SKM-1 treated with dmso at 0.1 percent for 144 hours (cell line): ENCODE data around the gene C11orf21.

Source experiments
- DNase-seq: peaks from one replicate; lab custom pipeline; 2025; ENCODE audit not compliant: unreplicated experiment; lab: John Stamatoyannopoulos, UW

Gene C11orf21

DNA sequence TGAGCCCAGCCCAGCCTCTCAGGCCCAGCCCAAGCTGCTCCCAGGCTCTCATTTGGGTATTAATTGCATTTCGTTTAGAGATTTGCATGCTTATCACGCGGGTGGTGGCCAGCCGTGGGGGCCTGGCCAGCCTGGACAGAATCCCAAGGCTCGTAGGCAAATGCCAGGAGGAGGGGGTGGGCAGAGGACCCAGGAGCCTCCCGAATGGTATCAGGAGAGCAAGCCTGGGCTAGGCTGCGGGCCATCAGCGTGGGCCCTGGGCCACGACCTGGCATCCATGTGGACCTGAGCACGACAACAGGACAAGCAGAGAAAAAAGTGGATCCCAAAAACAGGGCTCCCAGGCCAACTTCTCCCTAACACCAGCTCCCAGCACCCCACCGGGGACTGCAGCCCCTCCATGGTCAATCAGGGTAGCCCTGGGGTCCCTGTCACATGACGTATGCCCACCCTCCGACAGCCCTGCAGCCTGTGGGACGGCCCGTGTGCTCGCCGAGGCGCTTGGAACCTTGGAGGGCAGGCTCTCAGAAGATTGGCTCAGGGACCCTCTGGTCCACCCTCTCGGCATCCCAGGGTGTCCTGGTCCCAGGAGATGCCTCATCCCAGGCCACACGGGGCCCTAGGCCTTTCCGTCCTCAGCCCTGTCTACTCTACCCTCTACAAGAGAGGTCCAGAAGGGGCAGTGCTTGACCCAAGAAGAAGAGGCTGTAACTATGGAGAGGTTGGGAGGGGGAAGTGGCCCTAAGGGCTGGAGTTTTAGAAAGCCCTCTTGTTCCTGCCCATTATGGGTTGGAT lies 40.1 kb downstream of the C11orf21 start:
- no peak for DNase-seq

DNA sequence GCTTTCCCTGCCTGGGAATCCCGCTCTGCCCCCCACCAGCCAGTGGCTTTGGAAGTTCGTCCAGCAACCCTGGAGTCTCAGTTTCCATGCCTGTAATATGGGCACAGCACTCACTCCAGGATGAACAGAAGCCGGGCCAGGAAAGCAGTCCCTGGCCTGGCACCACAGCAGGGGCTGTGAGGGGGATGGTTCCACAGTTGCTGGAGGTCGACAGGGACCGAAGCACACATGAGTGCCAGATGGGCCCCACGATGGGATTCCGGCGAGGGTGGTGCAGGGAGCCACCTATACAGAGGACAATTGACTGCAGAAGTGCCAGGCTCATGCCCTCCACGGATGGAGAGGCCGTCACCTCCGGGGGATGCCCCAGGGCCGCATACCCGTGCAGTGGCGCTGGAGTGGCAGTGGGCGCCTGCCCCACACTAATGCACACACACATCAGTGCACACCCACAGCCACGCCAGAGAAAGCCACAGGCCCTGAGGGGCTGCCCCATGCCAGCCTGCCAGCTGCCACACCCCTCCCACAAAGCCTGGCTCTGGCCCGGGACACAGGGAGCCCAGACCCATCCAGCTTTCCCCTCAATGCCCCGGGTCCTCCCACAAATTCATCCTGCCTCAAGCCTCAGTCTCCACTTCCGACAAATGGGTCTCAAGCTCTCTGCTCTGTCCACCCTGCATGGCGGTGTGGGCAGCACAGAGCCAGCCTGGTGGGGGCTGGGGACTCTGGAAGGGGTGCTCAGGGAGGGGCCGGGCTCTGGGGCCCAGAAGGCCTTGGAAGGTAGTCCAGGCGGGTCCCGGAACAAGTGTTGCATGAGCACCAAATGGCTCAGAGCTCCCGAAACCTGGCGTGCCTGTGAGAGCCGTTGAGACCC lies 41.0 kb downstream of the C11orf21 start:
- DNase-seq, result no peak

DNA sequence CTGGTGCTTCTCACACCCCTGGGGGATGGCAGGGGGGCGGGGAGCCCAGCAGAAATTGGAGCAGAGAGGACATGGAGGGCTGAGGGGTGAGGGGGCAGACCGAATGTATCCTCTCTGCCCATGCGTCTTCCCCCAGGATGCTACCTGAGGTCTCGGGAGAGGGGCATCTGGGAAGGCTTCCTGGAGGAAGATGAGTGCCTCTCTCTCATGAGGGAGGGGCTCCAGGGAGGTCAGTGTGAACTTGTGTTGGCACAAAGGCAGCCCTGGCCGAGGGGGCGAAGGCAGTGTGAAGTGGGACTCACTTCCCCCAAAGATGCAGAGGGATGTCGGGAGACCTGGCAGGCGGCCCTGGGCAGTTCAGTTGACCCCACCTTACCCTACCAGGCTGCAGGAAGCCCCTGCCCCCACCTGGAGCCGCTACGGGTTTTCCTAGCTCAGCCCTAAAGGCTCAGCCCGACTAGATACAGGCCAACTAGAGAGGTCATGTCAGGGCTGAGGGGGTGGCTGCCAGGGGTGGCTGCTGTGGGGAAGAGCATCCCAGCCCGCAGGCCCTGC lies 41.7 kb downstream of the C11orf21 start:
- no peak for DNase-seq

DNA sequence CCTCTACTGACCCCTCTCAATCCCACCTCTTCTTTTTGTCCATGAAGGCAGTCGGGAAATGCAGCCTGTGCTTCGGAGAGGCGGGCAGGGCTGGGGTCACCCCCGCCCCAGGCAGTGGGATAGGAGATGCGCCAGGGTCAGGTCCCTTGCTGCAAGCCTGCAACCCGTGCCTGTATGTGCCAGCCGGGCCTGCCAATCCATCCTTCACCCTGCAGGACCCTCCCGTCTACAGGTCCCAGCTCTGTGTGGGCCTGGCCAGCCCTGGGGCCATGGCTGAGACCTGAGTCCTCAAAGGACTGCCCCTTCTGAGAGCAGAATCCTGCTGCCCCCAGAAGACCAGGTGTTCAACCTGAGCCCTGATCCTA lies 42.3 kb downstream of the C11orf21 start:
- no peak for DNase-seq

DNA sequence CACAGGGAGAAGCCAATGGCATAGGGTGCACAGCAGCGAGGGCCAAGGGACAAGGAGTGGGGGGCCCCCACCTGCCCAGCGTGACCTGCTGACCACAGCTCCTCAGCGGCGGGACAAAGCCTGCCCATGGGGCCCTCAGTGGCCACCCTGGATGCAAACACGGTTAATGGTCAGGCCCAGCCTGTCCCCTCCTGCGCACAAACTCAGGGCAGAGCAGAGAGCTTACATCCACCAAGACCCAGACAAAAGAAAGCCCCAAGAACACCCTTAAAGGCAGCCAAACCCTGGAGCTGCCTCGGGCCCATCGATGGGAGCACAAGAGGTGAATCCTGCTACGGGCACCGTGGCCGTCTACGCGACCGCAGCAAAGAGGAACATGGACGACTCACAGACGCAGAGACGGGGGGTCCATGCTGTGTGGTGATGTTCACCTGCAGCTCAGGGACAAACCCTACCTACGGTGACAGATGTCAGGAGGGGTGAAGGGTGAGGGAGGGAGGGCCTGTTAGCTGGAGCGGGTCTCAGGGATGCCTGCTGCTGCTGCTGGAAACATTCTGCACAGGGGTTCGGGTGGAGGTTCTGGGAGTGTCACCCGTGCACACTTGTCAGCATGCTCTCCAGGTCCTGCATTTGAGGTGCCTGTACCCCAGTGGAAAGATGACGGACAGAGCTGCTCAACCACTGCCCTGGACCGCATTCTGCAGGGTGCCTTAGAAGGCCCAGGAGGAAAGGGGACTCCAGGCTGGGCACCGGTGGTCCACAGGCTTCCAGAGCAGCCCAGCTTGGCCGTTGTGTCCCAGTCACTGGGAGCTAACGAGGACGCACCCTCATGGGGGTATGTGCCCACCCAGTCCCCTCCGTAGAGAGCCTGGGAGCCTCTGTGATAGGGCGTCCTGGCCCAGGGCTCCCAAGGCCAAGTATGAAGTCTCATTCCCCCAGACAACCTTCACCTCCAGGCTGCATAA lies 42.9 kb downstream of the C11orf21 start:
- no peak for DNase-seq

DNA sequence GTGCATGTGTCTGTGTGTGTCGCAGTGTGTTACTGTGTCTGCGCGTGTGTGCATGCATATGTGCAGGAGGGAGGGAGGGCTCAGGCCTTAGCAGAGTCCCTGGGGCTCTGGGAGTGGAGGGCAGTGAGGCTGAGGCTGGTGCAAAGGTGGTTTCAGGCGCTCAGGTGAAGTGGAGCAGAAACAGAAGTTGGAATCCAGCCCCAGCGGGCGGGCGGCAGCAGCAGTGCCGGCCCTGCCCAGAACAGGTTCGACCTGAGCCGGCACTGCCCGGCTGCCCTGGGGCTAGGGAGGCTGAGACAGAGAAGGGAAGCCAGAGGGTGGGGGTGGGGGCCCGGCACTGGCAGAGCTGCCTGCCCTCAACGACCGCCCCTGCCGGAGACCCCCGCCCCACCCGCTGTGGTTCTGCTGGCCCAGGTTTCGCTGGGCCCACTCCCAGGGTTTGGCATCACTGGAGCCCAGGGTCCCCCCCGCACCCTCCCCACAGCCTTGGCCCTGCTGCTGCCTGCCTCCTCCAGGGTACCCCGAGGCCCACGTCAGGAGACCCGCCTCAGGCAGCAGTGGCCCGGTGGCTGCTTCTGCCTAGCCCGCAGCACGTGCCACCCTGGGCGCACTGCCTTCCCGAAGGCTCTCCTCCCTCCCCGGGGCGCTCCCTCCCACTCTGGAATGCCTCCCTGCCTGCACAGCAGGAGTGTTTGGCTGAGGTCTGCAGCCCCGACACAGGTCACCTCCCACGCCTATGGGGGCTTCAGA lies 44.6 kb downstream of the C11orf21 start:
- no peak for DNase-seq

DNA sequence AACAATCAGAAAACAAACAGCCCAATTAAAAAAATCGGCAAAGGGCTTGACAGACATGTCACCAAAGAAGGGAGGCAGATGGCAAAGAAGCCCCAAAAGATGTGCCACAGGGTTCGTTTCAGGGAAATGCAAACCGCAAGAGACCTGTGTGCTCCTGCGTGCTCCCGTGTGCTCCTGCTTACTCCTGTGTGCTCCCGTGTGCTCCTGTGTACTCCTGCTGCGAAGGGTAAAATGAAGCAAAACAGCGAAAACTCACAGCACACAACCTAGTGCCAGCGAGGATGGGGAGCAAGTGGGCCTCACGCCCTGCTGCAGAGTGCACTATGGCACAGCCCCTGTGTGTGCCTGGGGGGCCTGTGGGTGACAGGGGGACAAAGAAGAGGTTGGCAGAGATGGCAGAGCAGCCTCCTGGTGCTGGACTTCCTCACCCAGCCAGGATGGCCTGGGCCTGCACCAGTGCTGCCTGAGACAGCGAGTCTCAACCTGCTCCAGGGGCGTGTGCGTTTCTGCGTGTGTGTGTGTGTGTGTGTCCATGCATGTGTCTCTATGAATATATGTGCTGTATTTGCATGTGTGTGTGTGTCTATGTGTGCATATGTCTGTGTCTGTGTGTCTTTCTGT lies 45.3 kb downstream of the C11orf21 start:
- DNase-seq, result no peak

DNA sequence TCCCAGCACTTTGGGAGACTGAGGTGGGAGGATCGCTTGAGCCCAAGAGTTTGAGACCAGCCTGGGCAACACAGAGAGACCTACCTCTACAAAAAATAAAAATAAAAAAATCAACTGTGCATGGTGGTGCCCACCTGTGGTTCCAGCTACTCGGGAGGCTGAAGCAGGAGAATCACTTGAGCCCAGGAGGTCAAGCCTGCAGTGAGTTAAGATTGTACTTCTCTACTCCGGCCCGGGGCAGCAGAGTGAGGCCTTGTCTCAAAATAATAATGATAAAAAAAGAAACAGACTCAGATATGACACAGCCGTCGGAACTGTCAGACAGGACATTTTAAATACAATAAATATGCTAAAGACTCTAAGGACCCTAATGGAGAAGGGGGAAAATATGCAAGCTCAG lies 49.7 kb downstream of the C11orf21 start:
- DNase-seq, result no peak

DNA sequence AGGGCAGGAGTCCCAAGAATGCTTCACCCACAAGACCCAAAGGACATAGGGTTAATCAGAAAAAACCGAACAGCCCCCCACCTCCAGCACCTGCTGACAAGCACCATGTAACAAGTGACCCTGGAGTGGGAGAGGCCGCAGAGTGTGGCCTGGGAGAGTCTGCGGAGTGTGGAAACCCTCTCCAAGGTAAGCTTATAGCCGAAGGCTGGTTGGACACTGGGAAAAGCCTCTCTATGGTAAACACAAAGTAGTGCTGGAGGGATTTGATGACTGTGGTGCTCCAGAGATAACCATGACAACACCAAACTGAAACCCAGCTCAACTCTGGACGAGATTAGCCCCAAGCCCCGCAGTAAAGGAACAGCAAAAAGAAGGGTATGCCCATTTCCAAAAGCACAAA lies 50.6 kb downstream of the C11orf21 start:
- no peak for DNase-seq

DNA sequence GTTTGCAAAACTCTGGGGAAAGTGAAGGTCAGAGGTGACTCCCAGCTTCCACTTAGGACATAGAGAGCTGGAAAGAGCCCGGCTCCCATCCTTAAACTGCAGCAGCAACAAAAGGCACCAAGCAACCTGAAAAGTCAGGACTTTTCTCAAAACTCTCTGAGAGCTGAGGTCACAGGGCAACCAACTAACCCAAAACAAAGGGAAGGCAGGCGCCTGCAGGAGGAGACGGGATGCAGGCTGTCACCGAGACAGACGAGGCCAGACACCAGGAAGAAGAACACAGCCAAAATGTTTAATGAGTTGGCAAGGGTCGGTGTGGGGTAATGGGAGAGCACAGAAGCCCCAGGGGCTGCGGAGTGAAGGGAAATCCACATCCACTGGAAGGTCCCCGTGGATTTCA lies 51.2 kb downstream of the C11orf21 start:
- DNase-seq, result no peak

DNA sequence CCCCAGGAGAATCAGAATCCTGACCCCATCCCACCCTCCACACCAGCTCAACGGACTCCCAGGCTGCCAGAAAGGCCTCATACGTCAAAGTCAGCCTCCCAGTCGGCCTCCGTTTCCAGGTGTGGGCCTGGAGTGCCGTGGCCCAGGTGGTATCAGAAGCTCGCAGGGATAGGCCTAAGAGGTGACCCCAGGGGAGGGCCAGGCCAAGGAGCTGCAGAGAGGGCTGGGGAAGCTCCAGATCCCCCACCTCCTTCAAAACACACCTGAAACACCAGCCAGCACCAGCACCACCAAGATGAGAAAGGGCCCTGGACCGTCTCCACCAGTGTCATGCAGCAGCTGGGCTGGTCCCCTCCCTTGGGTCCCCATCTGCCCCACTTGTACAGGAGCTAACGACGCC lies 51.7 kb downstream of the C11orf21 start:
- no peak for DNase-seq

DNA sequence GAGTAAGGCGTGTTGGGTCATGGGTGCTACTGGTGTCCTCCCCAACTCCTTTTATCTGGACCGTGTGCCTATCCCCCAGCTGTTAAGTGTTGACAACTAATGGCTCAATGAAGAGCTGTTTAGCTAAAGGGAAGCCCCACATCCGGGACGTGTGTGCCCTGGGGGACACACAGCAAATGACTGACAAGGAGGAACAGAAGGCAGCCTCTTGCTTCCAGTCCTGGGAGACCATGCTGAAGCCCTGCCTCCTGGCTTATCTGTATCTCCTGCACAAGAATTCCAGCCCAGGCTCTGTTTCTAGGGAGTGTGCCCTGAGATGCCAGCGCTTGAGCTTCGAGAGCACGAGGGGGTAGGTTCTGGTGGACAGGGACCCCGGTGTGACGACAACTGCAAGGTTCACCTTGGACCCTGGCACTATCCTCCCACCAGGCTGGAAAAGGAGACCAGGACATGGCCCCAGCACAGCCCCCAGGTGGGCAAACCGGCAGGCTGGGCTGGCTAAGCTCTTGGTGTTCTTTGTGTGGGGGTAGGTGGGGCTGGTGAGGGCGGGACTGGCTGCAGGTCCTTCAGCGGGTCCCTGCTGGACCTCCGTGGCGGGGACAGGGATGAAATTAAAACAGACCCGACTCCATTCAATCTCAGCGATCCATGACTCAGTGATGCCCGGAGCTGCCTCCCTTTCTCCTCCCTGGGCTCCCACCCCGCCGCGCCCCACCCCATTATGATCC lies 52.4 kb downstream of the C11orf21 start:
- DNase-seq, result no peak

DNA sequence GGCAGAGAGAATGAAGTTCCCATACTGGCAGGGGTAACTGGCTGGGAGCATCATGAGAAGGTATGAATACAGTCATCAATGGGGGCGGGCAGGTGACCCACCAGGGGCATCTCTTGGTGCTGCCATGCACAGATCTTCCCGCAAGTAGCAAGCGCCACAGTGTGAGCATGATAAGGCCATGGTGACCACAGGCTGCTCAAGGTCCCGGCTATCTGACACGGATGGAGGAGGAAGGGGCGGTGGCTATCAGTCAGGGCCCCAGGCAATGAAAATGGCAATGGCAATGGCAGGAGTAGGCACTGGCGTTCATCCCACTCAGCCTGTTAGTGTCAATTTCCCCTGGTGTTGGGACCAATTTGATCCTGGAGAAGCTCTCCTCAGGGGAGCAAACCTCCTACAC lies 53.0 kb downstream of the C11orf21 start:
- no peak for DNase-seq

DNA sequence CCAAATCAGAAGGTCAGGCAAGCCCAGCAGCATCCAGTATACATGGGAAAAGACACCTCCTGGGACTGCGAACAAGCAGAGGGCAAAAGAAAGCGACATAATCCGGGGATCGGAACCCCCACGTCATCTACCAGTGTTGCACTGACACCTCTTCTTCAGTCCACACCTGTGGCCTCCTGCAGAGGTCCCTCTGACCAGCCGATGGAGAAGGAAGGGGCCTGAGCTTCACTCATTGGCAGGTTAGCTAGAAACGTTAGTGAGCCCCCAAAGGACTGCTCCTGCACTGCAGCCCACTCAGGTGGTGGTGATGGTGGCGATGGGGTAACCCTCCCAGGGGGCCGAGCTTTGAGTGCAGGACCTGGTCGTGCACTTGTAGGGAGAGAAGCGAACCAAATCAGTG lies 53.5 kb downstream of the C11orf21 start:
- no peak for DNase-seq

DNA sequence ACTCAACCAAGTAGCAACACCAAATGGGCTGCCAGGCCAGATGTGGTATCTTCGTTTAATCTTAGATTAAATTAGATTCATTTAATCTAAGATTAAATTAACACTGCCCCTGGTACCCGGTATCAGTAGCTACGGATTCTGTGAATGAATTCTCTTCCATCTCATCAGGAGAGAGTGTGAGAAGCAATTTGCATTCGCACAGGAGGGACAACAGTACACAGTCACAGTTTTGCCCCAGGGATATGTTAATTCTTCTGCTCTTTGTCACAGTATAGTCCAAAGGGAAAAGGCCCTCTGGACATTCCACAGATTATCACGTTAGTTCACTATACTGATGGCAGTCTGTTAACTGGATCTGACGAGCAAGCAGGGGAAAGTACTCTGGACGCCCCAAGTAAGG lies 54.2 kb downstream of the C11orf21 start:
- no peak for DNase-seq
